Measurements from ENCODE around the gene ECI1. TPM values are rescaled to one million over a fixed set of nuclear protein-coding genes. Genes with fewer than 3 reads are reported as not detected.

ECI1 gene
- polyA plus RNA-seq, 3 donors = 29.9 to 74.5 (median 52.3) TPM

DNA sequence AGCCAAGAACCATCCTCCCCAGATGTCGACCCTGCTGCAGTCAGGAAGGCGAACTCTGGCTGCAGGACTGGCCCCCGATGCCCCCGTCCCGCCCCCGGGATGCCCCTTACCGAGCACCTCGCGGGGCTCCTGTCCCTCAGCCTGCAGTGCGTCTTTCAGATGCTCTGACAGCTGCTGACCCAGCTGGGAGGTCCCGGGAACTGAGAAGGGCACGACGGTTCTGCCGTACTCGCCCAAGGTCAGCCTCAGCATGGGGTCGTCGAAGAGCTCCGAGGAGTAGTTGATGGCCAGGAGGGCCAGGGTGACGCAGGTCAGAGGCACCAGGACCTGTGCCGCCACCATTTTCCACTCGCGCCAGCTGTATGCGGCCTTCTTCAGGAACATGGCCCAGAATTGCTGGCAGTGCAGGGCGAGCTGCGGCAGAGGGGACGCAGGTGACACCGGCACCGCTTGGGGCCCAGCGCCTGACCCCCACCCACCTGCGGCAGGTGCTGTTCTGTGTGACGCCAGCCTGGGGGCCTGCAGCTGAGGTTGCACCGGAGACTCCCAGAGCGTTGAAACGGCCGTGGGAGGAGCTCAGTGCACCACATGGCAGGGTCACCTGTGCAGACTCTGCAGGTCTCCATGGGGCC is 36.6 kb upstream of the ECI1 start:
- Histone ChIP-seq H2AFZ (ENCODE audit: insufficient read depth, low read depth, low read length, poor library complexity, severe bottlenecking) (no peak overlapping the region), H3K4me1 (ENCODE audit: control insufficient read depth in 1 of 2, insufficient read depth in 2 of 2, low read length in 2 of 2) (no peaks in the 10 kb centered on the region), H3K4me3 (replicated peaks in 1 of 3; ENCODE audit: low read depth in 2 of 3, low read length in 3 of 3) (no peak overlapping the region), H3K36me3 (replicated peaks in 1 of 2; ENCODE audit: control insufficient read depth in 1 of 2, insufficient read depth in 2 of 2, low read length in 2 of 2) (no peaks in the 10 kb centered on the region), H3K9me3 (replicated peaks in 1 of 2; ENCODE audit: control insufficient read depth in 1 of 2, insufficient read depth in 1 of 2, low read length in 2 of 2) (no peaks in the 10 kb centered on the region), H3K27me3 (ENCODE audit: control insufficient read depth in 2 of 2, insufficient read depth in 2 of 2, low read length in 2 of 2) (no peaks in the 10 kb centered on the region), H3K9ac (ENCODE audit: insufficient read depth, low read length, poor library complexity, severe bottlenecking) (no peak overlapping the region), H3K4me2 (replicated peaks; ENCODE audit: extremely low read depth, low read length, poor library complexity, severe bottlenecking) (no peak overlapping the region), H3K79me2 (ENCODE audit: insufficient read depth, low read length) (no peaks in the 10 kb centered on the region), H4K20me1 (ENCODE audit: insufficient read depth, low read length) (no peaks in the 10 kb centered on the region), H3K27ac (ENCODE audit: low read depth in 1 of 2, low read length in 2 of 2) (no peak overlapping the region)
- Mint-ChIP-seq H3K9me3 (no peaks in the 10 kb centered on the region), H3K27me3 (ENCODE audit: low read depth in 3 of 3) (peaks cover 0 to 9% (median 2%) of the 10 kb centered on the region in 3 donors), H3K4me3 (no peak overlapping the region), H3K36me3 (no peaks in the 10 kb centered on the region), H3K4me1 (no peaks in the 10 kb centered on the region), H3K27ac (peak overlapping the region in 1 of 7 donors; percentile 46)
- TF ChIP-seq, protein P1, sequence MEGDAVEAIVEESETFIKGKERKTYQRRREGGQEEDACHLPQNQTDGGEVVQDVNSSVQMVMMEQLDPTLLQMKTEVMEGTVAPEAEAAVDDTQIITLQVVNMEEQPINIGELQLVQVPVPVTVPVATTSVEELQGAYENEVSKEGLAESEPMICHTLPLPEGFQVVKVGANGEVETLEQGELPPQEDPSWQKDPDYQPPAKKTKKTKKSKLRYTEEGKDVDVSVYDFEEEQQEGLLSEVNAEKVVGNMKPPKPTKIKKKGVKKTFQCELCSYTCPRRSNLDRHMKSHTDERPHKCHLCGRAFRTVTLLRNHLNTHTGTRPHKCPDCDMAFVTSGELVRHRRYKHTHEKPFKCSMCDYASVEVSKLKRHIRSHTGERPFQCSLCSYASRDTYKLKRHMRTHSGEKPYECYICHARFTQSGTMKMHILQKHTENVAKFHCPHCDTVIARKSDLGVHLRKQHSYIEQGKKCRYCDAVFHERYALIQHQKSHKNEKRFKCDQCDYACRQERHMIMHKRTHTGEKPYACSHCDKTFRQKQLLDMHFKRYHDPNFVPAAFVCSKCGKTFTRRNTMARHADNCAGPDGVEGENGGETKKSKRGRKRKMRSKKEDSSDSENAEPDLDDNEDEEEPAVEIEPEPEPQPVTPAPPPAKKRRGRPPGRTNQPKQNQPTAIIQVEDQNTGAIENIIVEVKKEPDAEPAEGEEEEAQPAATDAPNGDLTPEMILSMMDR (IDR thresholded peaks at IDR 0.05) = no peak
- DNase-seq = no peak
- intact Hi-C loops (cut with micrococcal nuclease) = no loop called here
- 95% methylated on average over 35 of the region's 35 CpGs for WGBS (ENCODE audit: insufficient coverage)

DNA sequence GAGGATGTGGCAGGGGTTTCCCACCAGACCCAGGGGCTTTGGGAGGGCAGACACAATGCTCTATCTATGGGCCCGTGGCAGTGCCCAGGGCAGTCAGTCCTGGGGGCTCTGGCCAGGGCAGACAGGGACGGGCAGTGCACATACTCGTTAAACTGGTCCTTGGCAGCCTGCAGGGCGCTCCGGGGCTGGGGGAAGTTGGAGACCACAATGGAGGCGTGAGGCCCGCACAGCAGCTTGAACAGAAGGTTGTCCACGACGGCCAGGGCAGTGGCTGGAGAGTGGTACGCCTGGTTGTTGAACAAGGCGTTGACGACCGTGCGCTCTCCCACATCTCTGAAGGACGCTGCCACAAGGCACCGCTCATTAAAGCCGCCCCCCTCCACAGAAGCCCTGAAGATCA is 35.2 kb upstream of the ECI1 start:
- Histone ChIP-seq H3K9me3 (replicated peaks in 1 of 2; ENCODE audit: control insufficient read depth in 1 of 2, insufficient read depth in 1 of 2, low read length in 2 of 2) (no peaks in the 10 kb centered on the region), H3K4me2 (replicated peaks; ENCODE audit: extremely low read depth, low read length, poor library complexity, severe bottlenecking) (no peak overlapping the region), H3K27me3 (ENCODE audit: control insufficient read depth in 2 of 2, insufficient read depth in 2 of 2, low read length in 2 of 2) (no peaks in the 10 kb centered on the region), H3K4me3 (replicated peaks in 1 of 3; ENCODE audit: low read depth in 2 of 3, low read length in 3 of 3) (no peak overlapping the region), H3K9ac (ENCODE audit: insufficient read depth, low read length, poor library complexity, severe bottlenecking) (no peak overlapping the region), H3K4me1 (ENCODE audit: control insufficient read depth in 1 of 2, insufficient read depth in 2 of 2, low read length in 2 of 2) (no peaks in the 10 kb centered on the region), H3K36me3 (replicated peaks in 1 of 2; ENCODE audit: control insufficient read depth in 1 of 2, insufficient read depth in 2 of 2, low read length in 2 of 2) (no peaks in the 10 kb centered on the region), H3K79me2 (ENCODE audit: insufficient read depth, low read length) (no peaks in the 10 kb centered on the region), H4K20me1 (ENCODE audit: insufficient read depth, low read length) (no peaks in the 10 kb centered on the region), H2AFZ (ENCODE audit: insufficient read depth, low read depth, low read length, poor library complexity, severe bottlenecking) (no peak overlapping the region), H3K27ac (ENCODE audit: low read depth in 1 of 2, low read length in 2 of 2) (no peak overlapping the region)
- Mint-ChIP-seq H3K27ac (no peak overlapping the region), H3K4me1 (no peaks in the 10 kb centered on the region), H3K9me3 (no peaks in the 10 kb centered on the region), H3K4me3 (no peak overlapping the region), H3K36me3 (no peaks in the 10 kb centered on the region), H3K27me3 (ENCODE audit: low read depth in 3 of 3) (peaks cover 0 to 9% (median 2%) of the 10 kb centered on the region in 3 donors)
- WGBS (ENCODE audit: insufficient coverage) = 89% methylated on average over 11 of the region's 17 CpGs
- TF ChIP-seq, protein P1 (IDR thresholded peaks at IDR 0.05) = no peak
- no peak for DNase-seq
- intact Hi-C loops (cut with micrococcal nuclease) = no loop called here
